NT2/D1 (cell line): Measurements from ENCODE around the gene BICRA.

Source experiments
- DNase-seq: peaks from one replicate; pipeline ENCODE4 v3.0.0-alpha.2; 2011; ENCODE audit warnings: low read depth, low spot score
- H3K27me3 ChIP-seq: 2 replicates; pipeline ENCODE4 v1.6.0; 2011; ENCODE audit warnings: mild to moderate bottlenecking; ENCODE audit not compliant: insufficient read length, insufficient read depth
- H3K36me3 ChIP-seq: 2 replicates; pipeline ENCODE4 v1.6.1; 2011; ENCODE audit warnings: mild to moderate bottlenecking, low read length, mixed read lengths; ENCODE audit not compliant: insufficient read depth, insufficient read length
- H3K4me1 ChIP-seq: 2 replicates; pipeline ENCODE4 v1.5.1; 2011; ENCODE audit not compliant: insufficient read depth, insufficient read length
- H3K4me3 ChIP-seq: 2 replicates; pipeline ENCODE4 v1.5.1; 2011; ENCODE audit warnings: low read depth; ENCODE audit not compliant: insufficient read length
- H3K9ac ChIP-seq: 2 replicates; pipeline ENCODE4 v1.6.0; 2011; ENCODE audit warnings: low read depth; ENCODE audit not compliant: insufficient read length
- H3K9me3 ChIP-seq: 2 replicates; pipeline ENCODE4 v1.5.1; 2011; ENCODE audit warnings: mild to moderate bottlenecking, low read length; ENCODE audit not compliant: insufficient read depth
- SUZ12 ChIP-seq: IDR thresholded peaks from 2 replicates; pipeline ENCODE4 v1.6.1; 2011; ENCODE audit not compliant: insufficient read length, insufficient read depth; ENCODE audit errors: extremely low read depth
- YY1 ChIP-seq: IDR thresholded peaks from 2 replicates; pipeline ENCODE4 v1.6.1; 2011; ENCODE audit not compliant: insufficient read length, insufficient read depth
- ZNF274 ChIP-seq: IDR thresholded peaks from 2 replicates; pipeline ENCODE4 v1.6.1; 2011; ENCODE audit warnings: mild to moderate bottlenecking, low read depth, low read length

The BICRA gene

GRCh38 chr19:47614559-47614958, 5.6 kb downstream of the BICRA start:
- H3K4me3 ChIP-seq = no peak overlapping the region
- peaks cover 31% of the 10 kb centered on the region for H3K36me3 ChIP-seq
- peaks cover 18% of the 10 kb centered on the region for H3K4me1 ChIP-seq
- no peaks in the 10 kb centered on the region for H3K27me3 ChIP-seq
- DNase-seq = no peak
- H3K9me3 ChIP-seq = no peaks in the 10 kb centered on the region
- no peak overlapping the region for H3K9ac ChIP-seq
- TF ChIP-seq ZNF274 = no peak
- TF ChIP-seq SUZ12 = no peak

- no peak for DNase-seq
- Histone ChIP-seq H3K36me3 (peaks cover 31% of the 10 kb centered on the region), H3K4me1 (peaks cover 18% of the 10 kb centered on the region), H3K9ac (no peak overlapping the region), H3K9me3 (no peaks in the 10 kb centered on the region), H3K4me3 (no peak overlapping the region), H3K27me3 (no peaks in the 10 kb centered on the region)
- no peak for TF ChIP-seq SUZ12
- no peak for TF ChIP-seq ZNF274
- TF ChIP-seq YY1 = no peak
These were observed 6.3 kb downstream of the BICRA start for GRCh38 chr19:47615230-47615629.

GRCh38 chr19:47615714-47616113, 6.8 kb downstream of the BICRA start:
- Histone ChIP-seq H3K4me1 (peaks cover 20% of the 10 kb centered on the region), H3K9me3 (no peaks in the 10 kb centered on the region), H3K4me3 (no peak overlapping the region), H3K9ac (no peak overlapping the region), H3K27me3 (no peaks in the 10 kb centered on the region), H3K36me3 (peaks cover 29% of the 10 kb centered on the region)
- DNase-seq = no peak
- TF ChIP-seq SUZ12 = no peak
- TF ChIP-seq YY1 = no peak
- no peak for TF ChIP-seq ZNF274

- TF ChIP-seq SUZ12 = no peak
- TF ChIP-seq YY1 = no peak
- no peak for TF ChIP-seq ZNF274
- Histone ChIP-seq H3K36me3 (peaks cover 31% of the 10 kb centered on the region), H3K9ac (peak overlapping the region; percentile 42), H3K9me3 (no peaks in the 10 kb centered on the region), H3K27me3 (no peaks in the 10 kb centered on the region), H3K4me1 (peaks cover 17% of the 10 kb centered on the region), H3K4me3 (no peak overlapping the region)
- no peak for DNase-seq
These were observed 9.8 kb downstream of the BICRA start for GRCh38 chr19:47618771-47619170.

- no peaks in the 10 kb centered on the region for H3K9me3 ChIP-seq
- H3K27me3 ChIP-seq = no peaks in the 10 kb centered on the region
- DNase-seq = peak; percentile 66
- H3K4me3 ChIP-seq = no peak overlapping the region
- no peak for TF ChIP-seq SUZ12
- H3K4me1 ChIP-seq = peaks cover 18% of the 10 kb centered on the region
- no peak overlapping the region for H3K9ac ChIP-seq
- H3K36me3 ChIP-seq = peaks cover 27% of the 10 kb centered on the region
These were observed 10.8 kb downstream of the BICRA start for GRCh38 chr19:47619763-47620162.

- H3K27me3 ChIP-seq = no peaks in the 10 kb centered on the region
- no peaks in the 10 kb centered on the region for H3K9me3 ChIP-seq
- DNase-seq = no peak
- TF ChIP-seq ZNF274 (no peak), YY1 (no peak), SUZ12 (no peak)
- H3K4me3 ChIP-seq = no peak overlapping the region
- peaks cover 19% of the 10 kb centered on the region for H3K36me3 ChIP-seq
- H3K4me1 ChIP-seq = peaks cover 18% of the 10 kb centered on the region
- H3K9ac ChIP-seq = peak overlapping the region; percentile 6
These were observed 14.4 kb downstream of the BICRA start for GRCh38 chr19:47623151-47623920.

GRCh38 chr19:47623921-47624391, 15.0 kb downstream of the BICRA start:
- H3K9me3 ChIP-seq = no peaks in the 10 kb centered on the region

More at GRCh38 chr19:47623921-47624391, 15.0 kb downstream of the BICRA start:
- Histone ChIP-seq H3K4me3 (no peak overlapping the region), H3K4me1 (peaks cover 14% of the 10 kb centered on the region), H3K9ac (no peak overlapping the region), H3K27me3 (no peaks in the 10 kb centered on the region), H3K36me3 (peaks cover 19% of the 10 kb centered on the region)
- DNase-seq = no peak
- TF ChIP-seq SUZ12 = no peak
